H1 (cell line): Measurements from ENCODE around the gene SRSF2. TPM values are rescaled to one million over a fixed set of nuclear protein-coding genes. Genes with fewer than 3 reads are reported as not detected.

Source experiments
- ASH2L ChIP-seq: fragments of 200-600, 300-600 bp; sonication (generic); IDR thresholded peaks from one replicate; pipeline ENCODE4 v1.7.1; 2017; ENCODE audit warnings: low read length
- CTCF ChIP-seq, 3 experiments: IDR thresholded peaks; 1 replicate in 2 of 3; 2 replicates in 1 of 3; pipeline versions ENCODE4 v1.5.1 to v1.6.1; 2011; ENCODE audit warnings: low read length in 3 of 3, mild to moderate bottlenecking in 3 of 3, inconsistent platforms in 2 of 3, low read depth in 1 of 3, moderate library complexity in 1 of 3; ENCODE audit not compliant: insufficient read depth in 1 of 3; ENCODE audit errors: control extremely low read depth in 1 of 3
- E2F6 ChIP-seq: IDR thresholded peaks from 2 replicates; pipeline ENCODE4 v1.6.1; 2012; ENCODE audit warnings: inconsistent platforms
- EGR1 ChIP-seq: IDR thresholded peaks from 2 replicates; pipeline ENCODE4 v1.6.1; 2011; ENCODE audit warnings: low read depth, low read length, borderline replicate concordance
- GTF2F1 ChIP-seq: IDR thresholded peaks from 2 replicates; pipeline ENCODE4 v1.6.1; 2012; ENCODE audit warnings: low read depth, low read length, improper control_type of control experiment, borderline replicate concordance
- KDM1A ChIP-seq: fragments of 200-600, 300-600 bp; sonication (generic); IDR thresholded peaks from 2 replicates; pipeline ENCODE4 v1.7.1; 2016; ENCODE audit warnings: mild to moderate bottlenecking, low read length, borderline replicate concordance
- MAFK ChIP-seq: IDR thresholded peaks from 2 replicates; pipeline ENCODE4 v1.6.1; 2012; ENCODE audit warnings: low read depth, mild to moderate bottlenecking, improper control_type of control experiment, low read length
- RAD21 ChIP-seq, 2 experiments: IDR thresholded peaks in 1 of 2; conservative IDR thresholded peaks in 1 of 2; 2 replicates each; pipeline ENCODE4 v1.6.1; 2011; ENCODE audit warnings: low read depth in 2 of 2, low read length in 2 of 2, improper control_type of control experiment in 1 of 2, inconsistent platforms in 1 of 2, mild to moderate bottlenecking in 1 of 2, moderate library complexity in 1 of 2
- SP2 ChIP-seq: IDR thresholded peaks from 2 replicates; pipeline ENCODE4 v1.6.1; 2012; ENCODE audit warnings: mild to moderate bottlenecking, low read length, inconsistent platforms
- TEAD4 ChIP-seq: IDR thresholded peaks from 2 replicates; pipeline ENCODE4 v1.6.1; 2012; ENCODE audit warnings: low read depth, low read length, inconsistent platforms, mixed read lengths
- polyA plus RNA-seq, 7 experiments: library from polyadenylated mRNA; depleted of rRNA in 3 of 7; stranded (reverse) in 5 of 7; unstranded in 2 of 7; fragments of >200 nt in 5 of 7; fragments of 200-250 nt in 2 of 7; gene quantifications; 1 replicate in 5 of 7; 2 replicates in 1 of 7; 4 replicates in 1 of 7; pipeline versions ENCODE4 v1.2.1 to v1.2.3, GENCODE V29; 2011 to 2013; ENCODE audit warnings: missing spikeins in 2 of 7, mixed read lengths in 2 of 7
- total RNA-seq: library from RNA; stranded (reverse); fragmentation: NEBNext Ultra II Directional; extraction: Animal tissue kit (Norgen Biotek cat#: 25700); gene quantifications from 2 replicates; pipeline ENCODE4 v1.2.1, GENCODE V29; 2021

Gene SRSF2
- total and polyA plus RNA-seq, 2 of the 8 experiments (the other 6 are each of a cell fraction or from before 2014, with no cell fraction given): 397 to 401 TPM

- peak; percentile 82 for TF ChIP-seq E2F6
- no peak for TF ChIP-seq MAFK
- TF ChIP-seq GTF2F1: no peak
- no peak for TF ChIP-seq TEAD4
- no peak for TF ChIP-seq EGR1
- TF ChIP-seq RAD21 (IDR thresholded peaks at IDR 0.05 in 1 of 2, conservative IDR thresholded peaks at IDR 0.05 in 1 of 2; ENCODE audit: low read depth in 2 of 2, low read length in 2 of 2): peak; percentile 17 to 48; a peak in 2 of 4 replicates
- peak; percentile 58 to 68 (median 67) for TF ChIP-seq CTCF (IDR thresholded peaks at IDR 0.05; ENCODE audit: control extremely low read depth in 1 of 3, insufficient read depth in 1 of 3, low read depth in 1 of 3, low read length in 3 of 3)
- no peak for TF ChIP-seq SP2
- 0 out of 2 replicates have a peak, but pooled peaks have one; percentile 14 for TF ChIP-seq KDM1A
- peak; percentile 35 for TF ChIP-seq ASH2L
Measured at GRCh38 chr17:76726776-76727718, 10.1 kb downstream of the SRSF2 start, which contains the start of gene METTL23 (continued).
